Activated CD4-positive, alpha-beta T cell treated with anti-CD3 and anti-CD28 coated beads, Interleukin-2, amount 50 U/mL, for 48 hours (primary cell): ENCODE data around the gene LRRC37A.
"Not testable (repeated sequence)": the region's sequence is repeated elsewhere in the genome, so short reads cannot be mapped to it uniquely, and the experiment has no call there.

Source experiments
- DNase-seq, 2 experiments: peaks; one replicate each; pipeline ENCODE4 v3.0.0-alpha.2; 2020

LRRC37A gene

DNA sequence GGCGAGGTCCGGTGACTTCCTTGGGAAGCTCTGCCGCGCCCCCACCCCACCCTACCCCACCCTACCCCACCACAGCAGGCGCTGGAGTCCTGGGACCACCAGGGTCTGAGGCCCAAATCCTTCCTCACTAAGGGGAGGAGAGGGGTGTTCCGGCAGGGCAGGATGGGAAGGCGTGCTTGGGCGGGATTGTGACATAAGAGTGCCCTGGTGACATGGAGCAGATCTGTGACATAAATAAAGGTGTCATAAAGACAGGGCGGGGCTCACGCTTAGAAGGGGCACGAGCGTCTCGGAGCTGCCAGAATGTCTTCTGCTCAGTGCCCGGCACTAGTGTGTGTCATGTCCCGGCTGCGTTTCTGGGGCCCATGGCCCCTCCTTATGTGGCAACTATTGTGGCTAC lies at the start of gene LRRC37A:
Gene LRRC37A (plus strand): TSS at position 301 of the 400 bp plus-strand sequence. CDS start 3 bp downstream, at position 304.
- not testable (repeated sequence) for DNase-seq

GRCh38 chr17:46249153-46249552 lies 45.8 kb upstream of the LRRC37A start:
- not testable (repeated sequence) for DNase-seq

DNA sequence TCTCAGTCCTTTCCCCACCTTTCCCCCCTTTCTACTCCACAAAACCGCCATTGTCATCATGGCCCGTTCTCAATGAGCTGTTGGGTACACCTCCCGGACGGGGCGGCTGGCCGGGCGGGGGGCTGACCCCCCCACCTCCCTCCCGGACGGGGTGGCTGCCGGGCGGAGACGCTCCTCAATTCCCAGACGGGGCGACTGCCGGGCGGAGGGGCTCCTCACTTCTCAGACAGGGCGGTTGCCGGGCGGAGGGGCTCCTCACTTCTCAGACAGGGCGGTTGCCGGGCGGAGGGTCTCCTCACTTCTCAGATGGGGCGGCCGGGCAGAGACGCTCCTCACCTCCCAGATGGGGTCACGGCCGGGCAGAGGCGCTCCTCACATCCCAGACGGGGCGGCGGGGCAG lies 42.1 kb upstream of the LRRC37A start:
- not testable (repeated sequence) for DNase-seq

- peak; percentile 86 to 88 for DNase-seq
These were observed 41.2 kb upstream of the LRRC37A start for GRCh38 chr17:46253722-46254121.

GRCh38 chr17:46254215-46254614 lies 40.7 kb upstream of the LRRC37A start:
- not testable (repeated sequence) for DNase-seq

DNA sequence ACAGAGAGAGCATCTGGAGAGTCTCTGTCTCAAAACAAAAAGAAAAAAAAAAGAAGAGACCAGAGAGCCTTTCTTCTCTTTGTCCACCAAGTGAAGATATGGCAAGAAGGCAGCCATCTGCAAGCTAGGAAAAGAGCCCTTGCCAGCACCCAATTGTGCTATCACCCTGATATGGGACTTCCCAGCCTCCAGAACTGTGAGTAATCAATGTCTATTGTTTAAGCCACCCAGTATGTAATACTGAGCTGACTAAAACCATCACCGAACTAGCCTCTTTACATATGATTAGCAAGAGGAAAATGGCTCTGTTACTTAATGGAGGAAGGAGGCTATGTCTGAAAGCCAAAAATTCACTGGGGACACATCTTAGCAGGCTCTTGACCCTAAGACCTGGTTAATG lies 38.6 kb upstream of the LRRC37A start:
- DNase-seq: not testable (repeated sequence)

- DNase-seq: peak in 1 of 2 experiments; percentile 15
These were observed 34.9 kb upstream of the LRRC37A start for GRCh38 chr17:46259845-46260661.

- DNase-seq: no peak
These were observed 32.7 kb upstream of the LRRC37A start for GRCh38 chr17:46262271-46262670.

GRCh38 chr17:46264456-46265198 lies 30.3 kb upstream of the LRRC37A start:
- peak in 1 of 2 experiments; percentile 31 for DNase-seq

DNA sequence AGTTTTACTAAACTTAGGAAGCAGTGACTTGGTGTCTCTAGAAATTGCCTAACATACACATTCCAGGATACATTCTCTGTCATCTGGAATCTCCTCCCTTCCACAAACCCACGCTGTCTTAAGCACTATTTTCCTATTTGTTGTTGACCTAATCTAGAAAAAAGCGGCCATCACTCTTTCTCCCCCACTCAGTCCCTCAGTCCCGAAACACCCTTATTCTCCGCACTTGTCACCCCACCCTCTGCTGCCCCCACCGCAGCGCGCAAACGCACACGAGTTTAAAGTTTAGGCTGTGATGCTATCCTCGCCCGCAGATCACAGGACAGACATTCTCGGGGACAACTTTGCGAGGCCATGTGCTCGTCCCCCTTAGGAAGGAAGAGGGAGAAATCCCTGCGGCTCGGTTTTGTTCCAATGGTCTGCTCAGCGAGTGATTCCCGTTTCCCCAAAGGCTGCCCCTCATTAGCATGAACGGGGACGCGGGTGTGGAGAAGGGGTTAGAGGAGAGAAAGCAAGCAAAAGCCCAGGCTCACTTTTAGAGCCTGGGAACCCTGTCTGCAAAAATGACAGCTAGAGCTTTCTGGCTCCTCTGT lies 28.8 kb upstream of the LRRC37A start:
- DNase-seq: peak in 1 of 2 experiments; percentile 17

GRCh38 chr17:46266656-46267544 lies 28.0 kb upstream of the LRRC37A start:
- peak; percentile 85 to 89 for DNase-seq

DNA sequence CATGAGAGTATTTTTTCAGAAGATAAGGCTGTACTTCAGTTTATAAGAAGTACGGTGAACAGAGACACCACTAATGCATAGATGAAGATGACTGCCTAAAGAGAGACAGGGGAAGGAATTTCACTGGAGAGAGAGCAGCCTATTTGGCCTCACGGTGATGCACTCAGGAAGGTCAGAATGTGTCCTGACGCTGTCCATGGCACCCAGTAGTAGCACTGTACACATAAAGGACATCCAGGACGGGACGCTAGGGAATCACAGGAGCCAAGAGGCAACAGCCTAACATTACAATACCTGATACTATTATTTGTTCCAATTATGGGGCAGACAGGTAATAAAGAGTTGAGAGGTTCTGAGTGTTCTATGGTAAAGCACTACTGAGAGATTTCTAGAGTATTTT lies 24.9 kb upstream of the LRRC37A start:
- DNase-seq: no peak

GRCh38 chr17:46273541-46274236 lies 21.2 kb upstream of the LRRC37A start:
- no peak for DNase-seq

- no peak for DNase-seq
These were observed 20.7 kb upstream of the LRRC37A start for GRCh38 chr17:46274238-46274637.

DNA sequence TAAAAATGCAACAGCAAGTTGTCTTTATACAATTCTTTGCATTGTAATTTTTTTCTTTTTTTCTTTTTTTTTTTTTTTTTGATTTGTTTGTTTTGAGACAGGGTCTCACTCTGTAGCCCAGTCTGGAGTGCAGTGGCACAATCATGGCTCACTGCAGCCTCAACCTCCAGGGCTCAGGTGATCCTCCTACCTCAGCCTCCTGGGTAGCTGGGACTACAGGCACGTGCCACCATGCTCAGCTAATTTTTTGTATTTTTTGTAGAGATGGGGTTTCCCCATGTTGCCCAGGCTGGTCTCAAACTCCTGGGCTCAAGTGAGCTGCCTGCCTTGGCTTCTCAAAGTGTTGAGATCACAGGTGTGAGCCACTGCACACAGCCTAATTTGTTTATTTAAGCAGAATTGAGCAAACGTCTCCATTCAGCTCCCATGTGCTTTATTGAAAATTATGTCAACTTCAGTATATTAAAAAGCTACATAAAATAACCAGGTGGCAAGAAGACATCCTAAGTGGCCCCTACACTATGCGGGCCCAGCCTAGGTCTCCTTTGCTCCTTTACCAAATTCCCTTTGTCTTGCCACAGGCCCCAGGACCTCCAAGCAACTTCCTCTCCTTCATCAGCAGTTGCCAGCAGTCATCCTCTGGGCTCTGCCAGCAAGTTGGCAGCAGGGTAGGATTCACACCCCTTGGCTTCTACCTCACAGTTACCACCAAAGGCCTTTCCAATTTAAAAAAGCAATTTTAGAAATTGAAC lies 18.0 kb upstream of the LRRC37A start:
- not testable (repeated sequence) for DNase-seq

GRCh38 chr17:46281336-46281735 lies 13.6 kb upstream of the LRRC37A start:
- not testable (repeated sequence) for DNase-seq

DNA sequence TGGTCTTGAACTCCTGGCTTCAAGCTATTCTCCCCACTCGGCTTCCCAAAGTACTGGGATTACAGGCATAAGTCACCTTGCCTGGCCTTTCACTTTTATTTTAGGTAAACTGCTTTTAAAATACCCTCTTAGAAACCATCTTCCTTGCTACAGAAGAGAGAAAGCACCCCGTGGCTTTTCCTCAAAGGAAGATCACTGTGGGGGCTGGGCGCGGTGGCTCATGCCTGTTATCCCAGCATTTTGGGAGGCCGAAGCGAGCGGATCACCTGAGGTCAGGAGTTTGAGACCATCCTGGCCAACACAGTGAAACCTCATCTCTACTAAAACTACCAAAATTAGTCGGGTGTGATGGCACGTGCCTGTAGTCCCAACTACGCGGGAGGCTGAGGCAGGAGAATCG lies 12.3 kb upstream of the LRRC37A start:
- not testable (repeated sequence) for DNase-seq

DNA sequence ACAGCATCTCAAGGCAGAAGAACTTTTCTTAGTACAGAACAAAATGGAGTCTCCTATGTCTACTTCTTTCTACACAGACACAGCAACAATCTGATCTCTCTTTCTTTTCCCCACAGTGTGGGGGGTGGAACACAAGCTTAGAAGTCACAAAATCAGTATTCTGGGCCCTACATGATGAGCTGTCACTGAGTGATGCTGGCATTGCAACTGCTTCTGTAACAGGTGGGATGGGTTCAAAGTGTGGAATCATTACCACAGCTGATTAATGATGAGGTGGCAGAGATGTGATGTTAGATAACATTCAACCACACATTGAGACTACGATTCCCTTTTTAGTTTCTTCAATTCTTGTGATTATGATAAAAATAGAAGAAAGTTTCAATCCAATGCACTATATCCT lies 10.5 kb upstream of the LRRC37A start:
- DNase-seq: peak; percentile 43 to 65

GRCh38 chr17:46285500-46285899 lies 9.4 kb upstream of the LRRC37A start:
- not testable (repeated sequence) for DNase-seq

- peak; percentile 36 to 61 for DNase-seq
These were observed 8.1 kb upstream of the LRRC37A start for GRCh38 chr17:46286764-46287221.

DNA sequence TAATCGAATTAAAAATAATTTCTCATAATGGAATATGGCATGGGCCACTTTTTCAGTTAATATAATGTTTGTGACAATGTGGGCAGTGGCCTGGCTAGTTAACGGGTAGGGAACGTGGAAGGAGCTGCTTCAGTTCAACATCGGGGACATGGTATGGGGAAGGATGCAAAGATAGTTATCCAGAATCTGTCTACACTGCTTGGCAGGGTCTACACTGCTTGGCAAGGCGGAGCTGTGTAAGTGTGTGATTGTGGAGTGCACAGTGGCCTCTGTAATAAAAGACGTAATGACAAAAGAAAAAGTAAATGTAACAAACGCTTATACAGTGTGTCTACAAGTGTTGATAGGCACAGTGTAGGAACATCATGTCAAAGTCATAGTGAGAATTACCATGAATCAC lies 7.3 kb upstream of the LRRC37A start:
- not testable (repeated sequence) for DNase-seq
